Left colon (tissue), 2 donors: ENCODE results near the gene KIF16B. TPM values are rescaled to one million over a fixed set of nuclear protein-coding genes. Genes with fewer than 3 reads are reported as not detected.

ENCODE experiments used
- ATAC-seq: fragments of 200-7000 bp; cut with Tn5 transposase; one replicate; pipeline ENCODE4 v1.9.1; 2020; ENCODE audit warnings: mild to moderate bottlenecking, moderate library complexity
- DNase-seq, 2 donors: peaks; one replicate each; pipeline ENCODE4 v3.0.0-alpha.2; 2020
- intact Hi-C, 2 donors: fragments of 100-400 bp; cut with DNase I in 1 of 2; cut with micrococcal nuclease in 1 of 2; formaldehyde crosslinking; loops; one replicate each; pipeline versions ENCODE4 v1.11.2 to v1.14.0; 2022; cut with DNase I, micrococcal nuclease
- total RNA-seq, 2 donors: library from RNA; stranded (reverse); fragmentation: NEBNext Ultra II Directional; extraction: Animal tissue kit (Norgen Biotek cat#: 25700); gene quantifications; one replicate each; pipeline ENCODE4 v1.2.1, GENCODE V29; 2021
- donor health status: DM: no; HTN: no; CAD: no.
- donor health status: DM: yes; HTN: yes; CAD: no.

Gene KIF16B
- total RNA-seq, 2 donors from 2014 or later = 66.9 to 71.1 TPM

GRCh38 chr20:16360668-16361067, 212.6 kb downstream of the KIF16B start:
- intact Hi-C loops = no loop called here
- peak; percentile 93 for ATAC-seq
- DNase-seq = no peak

GRCh38 chr20:16353417-16353781, 219.8 kb downstream of the KIF16B start:
- ATAC-seq (no peak), DNase-seq (no peak)
- intact Hi-C loops = no loop called here

- intact Hi-C loops = no loop called here
- DNase-seq (no peak), ATAC-seq (no peak)
Observed at GRCh38 chr20:16352751-16353416, 220.4 kb downstream of the KIF16B start.

DNA sequence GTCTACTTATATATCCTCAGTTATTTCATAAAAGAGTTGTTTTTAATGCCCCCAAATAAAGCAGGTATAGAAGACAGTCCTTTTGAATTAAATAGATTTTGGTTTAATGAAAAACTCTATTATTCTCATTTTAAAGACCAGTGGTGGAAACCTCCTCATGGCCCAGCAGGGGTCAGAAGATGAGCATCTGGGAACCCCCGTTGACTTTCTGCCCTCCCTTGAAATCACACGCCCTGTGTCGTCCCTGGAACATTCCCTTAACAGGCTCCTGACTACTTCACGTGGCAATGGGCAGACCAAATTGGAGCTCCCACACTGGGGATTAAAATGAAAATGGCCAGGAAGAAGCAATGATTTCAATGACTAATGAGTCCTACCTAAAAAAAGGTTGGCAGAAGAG, 220.9 kb downstream of the KIF16B start:
- no peak for ATAC-seq
- no peak for DNase-seq
- intact Hi-C loops = no loop called here

GRCh38 chr20:16351415-16351814, 221.8 kb downstream of the KIF16B start:
- ATAC-seq = no peak
- intact Hi-C loops = no loop called here

DNA sequence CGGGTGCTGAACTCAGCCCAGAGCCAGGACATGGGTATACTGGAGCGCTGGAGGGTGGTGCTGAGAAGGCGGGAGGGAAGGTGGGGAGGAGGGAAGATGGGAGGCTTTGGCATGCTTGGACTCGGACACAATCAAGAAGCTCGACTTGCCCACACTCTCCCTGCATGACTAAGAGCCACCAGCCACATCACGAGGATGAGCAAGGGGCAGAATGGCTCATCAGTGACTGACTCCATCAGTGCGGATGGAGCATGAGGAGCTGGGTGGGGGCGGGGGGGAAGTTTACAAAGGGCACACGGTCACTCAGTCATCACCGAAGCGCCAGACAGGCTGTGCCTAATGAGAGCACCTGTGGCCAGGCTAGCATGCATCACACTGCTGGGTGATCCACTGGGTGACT, 222.8 kb downstream of the KIF16B start:
- ATAC-seq (no peak), DNase-seq (no peak)
- intact Hi-C loops = no loop called here

More at GRCh38 chr20:16351415-16351814, 221.8 kb downstream of the KIF16B start:
- DNase-seq = no peak

- ATAC-seq (no peak), DNase-seq (no peak)
- intact Hi-C loops = no loop called here
Observed at GRCh38 chr20:16349523-16350260, 223.6 kb downstream of the KIF16B start.

DNA sequence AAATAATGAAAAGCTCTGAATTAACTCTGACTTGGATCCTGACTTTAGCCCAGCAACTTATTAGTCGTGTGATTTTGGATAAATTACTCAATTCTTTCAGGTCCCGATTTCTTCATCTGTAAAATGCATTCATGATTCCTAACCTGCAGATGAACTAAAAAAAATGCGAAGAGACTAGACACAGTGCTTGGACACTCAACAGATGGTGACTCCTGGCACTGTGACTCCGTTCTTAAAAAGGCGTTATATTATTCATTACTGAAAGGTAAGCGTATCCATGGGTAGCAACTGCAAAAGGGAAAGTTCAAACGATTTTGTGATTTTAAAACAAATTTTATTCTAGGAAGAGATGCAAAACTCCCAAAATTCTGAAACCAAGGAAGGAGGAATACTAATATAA, 226.3 kb downstream of the KIF16B start:
- no peak for ATAC-seq
- intact Hi-C loops = no loop called here
- no peak for DNase-seq

- intact Hi-C loops = no loop called here
- DNase-seq (no peak), ATAC-seq (no peak)
Observed at GRCh38 chr20:16337707-16338106, 235.5 kb downstream of the KIF16B start.

GRCh38 chr20:16327606-16328005, 245.6 kb downstream of the KIF16B start:
- ATAC-seq (no peak), DNase-seq (no peak)
- intact Hi-C loops = no loop called here

DNA sequence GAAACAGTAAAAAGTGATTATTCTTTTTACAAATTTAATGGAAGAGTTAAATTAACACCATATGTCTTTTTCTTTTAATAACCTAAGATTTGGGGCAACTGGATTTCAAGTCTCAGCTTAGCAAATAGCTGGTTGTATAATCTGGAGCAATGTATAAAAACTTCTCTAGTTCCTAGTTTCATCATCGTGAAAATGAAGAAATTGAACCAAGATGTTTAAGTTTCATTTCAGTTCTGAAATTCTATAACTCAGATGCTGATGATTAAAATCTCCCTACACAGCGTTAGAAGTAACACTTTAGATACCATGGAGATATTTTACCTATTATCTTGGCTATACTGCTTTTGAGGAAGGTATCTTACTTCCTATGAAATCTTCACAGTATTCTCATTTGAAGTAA, 252.0 kb downstream of the KIF16B start:
- intact Hi-C loops = no loop called here
- ATAC-seq = no peak
- DNase-seq = no peak

GRCh38 chr20:16317445-16318362, 255.5 kb downstream of the KIF16B start:
- intact Hi-C loops = no loop called here
- no peak for DNase-seq
- ATAC-seq = no peak

DNA sequence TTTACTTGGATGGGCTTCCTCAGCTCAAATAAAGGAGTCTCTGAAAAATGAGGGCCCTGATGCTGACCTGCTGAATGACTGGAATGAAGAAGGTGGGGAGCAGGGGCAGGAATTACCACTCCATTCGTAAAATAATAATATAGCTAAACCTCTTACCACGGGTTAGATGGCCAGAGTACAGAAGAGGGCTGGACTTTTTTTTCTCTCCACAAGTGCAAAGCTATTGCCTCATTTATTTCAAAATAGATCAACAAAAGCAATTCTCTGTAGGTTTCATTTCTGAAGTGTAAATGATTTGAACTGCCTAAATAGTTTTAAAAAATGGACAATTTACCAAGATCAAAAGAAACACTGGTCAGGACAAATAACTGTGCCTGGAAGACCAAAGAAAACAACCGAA, 256.7 kb downstream of the KIF16B start:
- DNase-seq (no peak), ATAC-seq (no peak)
- intact Hi-C loops = no loop called here

- ATAC-seq (no peak), DNase-seq (no peak)
- intact Hi-C loops = no loop called here
Observed at GRCh38 chr20:16314748-16315159, 258.5 kb downstream of the KIF16B start.

- intact Hi-C loops = no loop called here
- no peak for ATAC-seq
- DNase-seq = no peak
Observed at GRCh38 chr20:16314320-16314719, 258.9 kb downstream of the KIF16B start.

GRCh38 chr20:16313917-16314316, 259.3 kb downstream of the KIF16B start:
- DNase-seq = no peak
- no peak for ATAC-seq
- intact Hi-C loops = no loop called here

- intact Hi-C loops = no loop called here
- ATAC-seq = no peak
- no peak for DNase-seq
Observed at GRCh38 chr20:16312998-16313397, 260.2 kb downstream of the KIF16B start.

GRCh38 chr20:16311756-16312155, 261.5 kb downstream of the KIF16B start:
- DNase-seq = no peak
- no peak for ATAC-seq
- intact Hi-C loops = no loop called here

DNA sequence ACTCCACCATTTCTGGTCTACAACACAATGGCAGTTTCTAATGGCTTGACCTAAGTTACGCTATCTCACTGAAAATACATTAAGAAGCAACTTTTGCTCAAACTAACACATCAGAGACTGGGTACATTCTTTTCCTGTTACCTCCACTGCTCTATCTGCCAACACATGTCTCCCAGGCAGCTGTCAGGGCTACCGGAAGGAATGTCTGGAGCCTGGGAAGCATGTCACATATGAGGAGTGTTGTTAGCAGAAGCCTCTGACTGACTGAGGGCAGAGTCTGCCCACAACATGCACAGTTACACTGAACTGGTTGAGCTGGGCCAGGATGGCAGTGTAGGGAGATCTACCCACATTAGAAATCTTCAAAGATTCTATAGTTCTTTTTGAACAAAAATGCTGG, 264.5 kb downstream of the KIF16B start:
- DNase-seq (no peak), ATAC-seq (no peak)
- intact Hi-C loops = no loop called here

DNA sequence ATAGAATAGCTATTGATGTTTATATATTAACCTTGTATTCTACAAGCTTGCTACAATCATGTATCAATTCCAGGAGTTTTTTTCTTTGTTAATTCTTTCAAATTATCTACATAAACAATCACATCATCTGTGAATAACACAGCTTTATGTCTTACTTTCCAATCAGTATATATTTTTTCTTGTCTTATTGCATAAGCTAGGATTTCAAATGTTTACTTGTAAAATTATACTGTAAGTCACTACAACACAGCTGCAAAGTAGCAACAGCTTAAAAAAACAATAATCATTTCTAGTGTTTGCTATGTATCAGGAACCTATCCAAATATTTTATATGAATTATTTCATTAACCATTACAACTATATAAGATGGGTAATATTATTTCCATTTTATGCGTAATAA, 270.4 kb downstream of the KIF16B start:
- intact Hi-C loops = no loop called here
- DNase-seq (no peak), ATAC-seq (no peak)
